Cardiac septum (tissue), 1 donor: Measurements from ENCODE around the gene MSI2. TPM values are rescaled to one million over a fixed set of nuclear protein-coding genes. Genes with fewer than 3 reads are reported as not detected.

Source experiments
- DNase-seq: peaks from one replicate; pipeline ENCODE4 v3.0.0-alpha.2; 2020; ENCODE audit warnings: low spot score
- intact Hi-C: fragments of 100-400 bp; cut with DNase I; formaldehyde crosslinking; loops from one replicate; pipeline ENCODE4 v1.14.0; 2022
- total RNA-seq: library from RNA; stranded (reverse); fragmentation: NEBNext Ultra II Directional; extraction: Animal tissue kit (Norgen Biotek cat#: 25700); gene quantifications from one replicate; pipeline ENCODE4 v1.2.1, GENCODE V29; 2021
- donor health status: DM: no; HTN: no; CAD: no.

Gene MSI2
- total RNA-seq, 1 donor from 2014 or later = 112 TPM

- no peak for DNase-seq
- intact Hi-C loops = no loop called here
Measured at GRCh38 chr17:57397402-57397801, 141.1 kb downstream of the MSI2 start.

GRCh38 chr17:57399690-57400089, 143.4 kb downstream of the MSI2 start:
- DNase-seq = no peak
- intact Hi-C loops = no loop called here

GRCh38 chr17:57400648-57401047, 144.3 kb downstream of the MSI2 start:
- no peak for DNase-seq
- intact Hi-C loops = no loop called here

- DNase-seq = no peak
- intact Hi-C loops = no loop called here
Measured at GRCh38 chr17:57401556-57402488, 145.5 kb downstream of the MSI2 start.

GRCh38 chr17:57402681-57403180, 146.4 kb downstream of the MSI2 start:
- DNase-seq = no peak
- intact Hi-C loops = no loop called here

- intact Hi-C loops = no loop called here
- no peak for DNase-seq
Measured at GRCh38 chr17:57403236-57403635, 146.9 kb downstream of the MSI2 start.

GRCh38 chr17:57404073-57404472, 147.8 kb downstream of the MSI2 start:
- DNase-seq = no peak
- intact Hi-C loops = no loop called here

- no peak for DNase-seq
- intact Hi-C loops = no loop called here
Measured at GRCh38 chr17:57404795-57405490, 148.6 kb downstream of the MSI2 start.

- intact Hi-C loops = no loop called here
- no peak for DNase-seq
Measured at GRCh38 chr17:57405491-57406072, 149.3 kb downstream of the MSI2 start.

- DNase-seq = no peak
- intact Hi-C loops = no loop called here
Measured at GRCh38 chr17:57406131-57406980, 150.0 kb downstream of the MSI2 start.

- DNase-seq = no peak
- intact Hi-C loops = no loop called here
Measured at GRCh38 chr17:57406981-57407286, 150.6 kb downstream of the MSI2 start.

GRCh38 chr17:57407287-57408070, 151.2 kb downstream of the MSI2 start:
- intact Hi-C loops = no loop called here
- DNase-seq = no peak

GRCh38 chr17:57408071-57408811, 151.9 kb downstream of the MSI2 start:
- no peak for DNase-seq
- intact Hi-C loops = no loop called here

GRCh38 chr17:57410169-57410568, 153.8 kb downstream of the MSI2 start:
- intact Hi-C loops = no loop called here
- no peak for DNase-seq

- DNase-seq = no peak
- intact Hi-C loops = no loop called here
Measured at GRCh38 chr17:57412520-57413096, 156.3 kb downstream of the MSI2 start.

GRCh38 chr17:57413848-57414651, 157.7 kb downstream of the MSI2 start:
- DNase-seq = no peak
- intact Hi-C loops = no loop called here

GRCh38 chr17:57415751-57416207, 159.5 kb downstream of the MSI2 start:
- no peak for DNase-seq
- intact Hi-C loops = no loop called here
